HG03196 (cell line): ENCODE measurements around the gene FHL1.

Source experiments
- ATAC-seq: cut with Tn5 transposase; IDR thresholded peaks from one replicate; pipeline ENCODE4 v1.9.1; 2021; ENCODE audit not compliant: unreplicated experiment

Gene FHL1

DNA sequence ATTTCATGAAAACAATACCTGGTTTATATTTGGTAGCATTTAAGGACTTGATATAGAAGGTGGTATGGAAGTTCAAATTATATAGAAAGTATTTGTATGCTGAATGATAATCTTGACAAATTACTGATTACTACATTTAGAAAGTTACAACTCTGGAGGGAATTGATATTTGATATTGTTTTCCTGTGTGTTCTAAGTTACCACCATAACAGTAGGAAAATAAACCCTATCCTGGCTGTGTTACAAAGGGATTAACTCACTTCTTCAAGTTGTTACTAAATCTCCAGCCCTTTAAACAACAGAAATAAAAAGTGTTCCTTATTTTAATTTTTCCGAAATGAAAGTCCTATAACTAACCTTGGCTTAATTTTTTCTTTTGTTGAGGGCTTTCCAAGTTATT, 36.6 kb downstream of the FHL1 start:
- no peak for ATAC-seq

- ATAC-seq = no peak
Observed at GRCh38 chrX:136185401-136186022, 38.2 kb downstream of the FHL1 start.

GRCh38 chrX:136186023-136186413, 38.7 kb downstream of the FHL1 start:
- no peak for ATAC-seq

- ATAC-seq = no peak
Observed at GRCh38 chrX:136189222-136189621, 41.9 kb downstream of the FHL1 start.

DNA sequence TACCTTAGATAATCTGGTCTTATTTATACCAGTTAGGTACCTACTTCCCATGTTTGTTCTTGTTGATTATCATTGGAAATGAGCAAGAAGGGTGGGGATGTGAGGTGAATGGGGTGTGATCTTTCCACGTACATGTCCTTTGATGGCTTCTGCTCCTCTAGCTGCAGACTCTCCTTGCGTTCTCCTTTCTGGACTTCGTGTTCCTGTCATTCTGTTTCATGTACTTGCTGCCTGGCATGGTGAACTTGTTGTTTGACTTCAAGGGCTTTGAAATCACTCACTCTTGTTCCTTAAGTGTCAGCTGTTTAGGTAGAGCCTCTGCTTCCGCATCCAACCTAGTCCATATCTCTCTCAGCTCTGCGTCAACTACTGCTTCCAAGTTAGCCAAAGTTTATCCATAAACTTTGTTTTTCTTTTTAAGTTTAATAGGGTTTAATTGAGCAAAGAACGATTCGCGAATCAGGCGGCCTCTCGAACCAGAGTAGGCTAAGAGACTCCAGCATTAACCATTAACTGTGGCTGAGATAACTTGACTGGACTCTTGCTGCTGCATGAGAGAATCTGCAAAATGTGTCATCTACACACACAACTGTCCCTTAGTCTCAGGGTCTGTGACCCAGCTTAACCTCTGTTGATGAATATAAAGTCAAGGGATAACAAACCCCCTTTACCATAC, 42.8 kb downstream of the FHL1 start:
- no peak for ATAC-seq

DNA sequence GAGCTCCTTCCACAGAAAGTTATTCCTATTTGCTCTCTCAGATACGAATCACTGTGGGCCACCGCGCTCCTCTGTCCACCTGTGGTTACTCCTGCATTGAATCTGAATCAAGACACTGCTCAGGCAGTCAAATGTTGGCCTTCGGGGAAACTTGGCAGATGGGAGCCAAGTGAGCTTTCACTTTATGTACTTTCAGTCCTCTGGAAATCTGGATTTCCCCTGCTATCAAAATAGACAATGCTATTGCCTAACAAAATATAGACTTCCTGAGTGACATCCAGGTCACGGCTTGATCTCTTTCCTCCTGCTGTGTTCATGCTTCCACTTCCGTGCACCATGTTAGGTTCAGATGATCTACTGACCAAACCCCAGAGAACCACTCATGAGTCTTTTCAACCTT, 43.8 kb downstream of the FHL1 start:
- ATAC-seq = no peak

DNA sequence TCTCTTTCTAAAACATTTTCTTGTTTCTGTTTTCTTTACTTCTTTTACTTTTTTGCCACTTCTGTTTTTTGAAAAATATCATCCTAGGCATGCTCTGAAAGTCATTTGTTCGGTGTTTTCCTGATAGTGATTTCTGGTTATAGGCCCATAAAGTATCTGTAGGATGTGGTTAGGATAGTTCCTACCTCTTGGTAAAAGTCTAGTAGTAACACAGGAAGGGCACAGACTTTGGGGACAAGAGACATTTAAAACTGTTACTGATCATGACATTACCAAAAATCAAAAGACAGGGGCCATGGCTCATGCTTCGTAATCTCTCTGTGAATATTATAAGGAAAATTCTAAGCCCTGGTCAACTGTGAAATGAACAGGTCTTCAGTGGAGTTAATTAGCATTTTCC, 44.8 kb downstream of the FHL1 start:
- no peak for ATAC-seq

DNA sequence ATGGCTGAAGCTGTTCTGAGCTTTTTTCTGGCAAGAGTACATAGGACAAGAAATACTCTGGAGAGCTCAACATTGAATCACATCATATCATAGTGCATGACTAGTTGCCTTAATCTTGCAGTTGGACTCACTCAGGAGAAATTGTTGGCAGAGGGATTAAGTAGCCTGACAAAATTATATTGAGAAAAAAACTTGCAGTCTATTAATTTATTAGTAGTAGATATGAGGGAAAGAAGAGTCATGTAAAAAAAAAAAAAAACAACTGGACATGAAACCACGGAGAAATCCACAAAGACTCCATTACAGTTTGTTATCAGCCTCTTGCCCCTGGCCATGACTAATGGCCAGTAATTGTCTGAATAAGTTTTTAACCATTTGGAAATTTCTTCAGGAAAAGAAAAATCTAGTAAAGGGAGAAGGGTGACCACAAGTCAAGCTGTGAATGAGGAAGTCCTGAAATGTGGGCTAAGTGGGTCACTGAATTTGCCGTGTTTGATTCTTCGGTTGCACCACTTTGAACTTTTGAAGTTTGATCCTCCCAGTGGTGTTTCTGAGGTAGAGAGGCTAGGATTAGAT, 45.6 kb downstream of the FHL1 start:
- no peak for ATAC-seq

DNA sequence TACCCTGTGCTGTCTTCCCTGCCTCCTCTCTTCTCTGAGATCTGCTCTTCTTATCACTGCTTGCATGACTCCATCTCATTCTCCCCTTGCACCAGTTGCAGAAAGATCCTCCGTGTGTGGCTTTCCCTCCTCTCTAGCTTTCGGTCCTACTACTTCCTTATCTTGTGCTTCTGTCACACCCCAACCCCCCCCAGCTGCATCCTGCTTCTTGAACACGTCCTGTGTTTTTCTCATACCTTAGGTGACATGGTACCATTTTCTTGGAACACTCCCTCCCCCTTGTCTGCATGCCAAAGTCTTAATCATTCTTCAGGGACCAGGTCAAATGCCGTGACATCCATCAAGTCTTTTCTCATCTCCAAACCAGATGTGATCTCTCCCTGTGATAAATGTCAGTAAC, 46.4 kb downstream of the FHL1 start:
- ATAC-seq = no peak

DNA sequence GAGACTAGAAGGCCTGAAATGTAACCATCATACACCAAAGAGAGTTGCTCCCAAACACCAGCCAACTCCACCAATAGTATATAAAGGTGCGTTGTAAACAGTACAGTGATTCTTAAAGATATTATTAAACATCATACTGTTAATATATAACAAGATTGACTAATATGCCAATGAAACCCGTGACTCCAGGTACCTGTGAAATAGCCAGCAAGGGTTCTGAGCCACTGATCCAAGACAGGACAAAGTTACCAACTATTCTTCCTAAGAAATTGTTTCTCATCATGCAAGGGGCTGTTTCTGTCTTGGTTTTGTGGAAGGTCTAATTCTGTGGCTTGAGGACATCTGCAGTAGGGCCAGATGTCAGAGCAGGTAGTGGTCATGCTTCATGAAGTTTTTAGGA, 47.2 kb downstream of the FHL1 start:
- ATAC-seq = no peak

GRCh38 chrX:136195247-136195646, 47.9 kb downstream of the FHL1 start:
- no peak for ATAC-seq

- ATAC-seq = no peak
Observed at GRCh38 chrX:136196691-136197155, 49.4 kb downstream of the FHL1 start.

GRCh38 chrX:136198010-136198409, 50.7 kb downstream of the FHL1 start:
- ATAC-seq = no peak

DNA sequence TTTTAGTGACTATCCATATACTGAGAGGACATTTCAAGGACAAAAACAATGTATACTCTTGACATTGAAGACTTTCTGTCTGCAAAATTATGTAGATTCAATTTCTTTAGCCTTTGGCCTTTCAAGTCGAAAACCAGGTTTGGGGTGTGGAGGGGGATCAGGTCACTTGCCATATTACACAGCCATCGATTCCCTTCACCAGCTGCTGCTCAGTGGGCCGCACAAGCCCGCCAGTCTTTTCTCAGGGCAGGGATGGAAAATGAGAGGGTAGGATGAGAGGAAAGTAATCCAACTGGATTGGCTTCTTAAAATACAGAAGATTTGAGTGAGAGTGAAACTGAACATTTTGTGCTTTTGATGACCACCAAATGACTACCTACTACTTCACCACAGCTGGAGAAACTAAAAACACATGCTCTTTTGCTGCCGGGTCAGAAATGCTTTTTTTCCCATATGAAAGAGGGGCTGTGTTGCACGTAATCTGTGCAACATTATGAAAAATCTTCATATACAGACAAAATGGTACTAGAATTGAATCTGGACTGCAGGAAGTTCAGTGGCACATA, 51.4 kb downstream of the FHL1 start:
- ATAC-seq = no peak

GRCh38 chrX:136199365-136199764, 52.0 kb downstream of the FHL1 start:
- ATAC-seq = no peak

GRCh38 chrX:136200466-136200865, 53.1 kb downstream of the FHL1 start:
- no peak for ATAC-seq

DNA sequence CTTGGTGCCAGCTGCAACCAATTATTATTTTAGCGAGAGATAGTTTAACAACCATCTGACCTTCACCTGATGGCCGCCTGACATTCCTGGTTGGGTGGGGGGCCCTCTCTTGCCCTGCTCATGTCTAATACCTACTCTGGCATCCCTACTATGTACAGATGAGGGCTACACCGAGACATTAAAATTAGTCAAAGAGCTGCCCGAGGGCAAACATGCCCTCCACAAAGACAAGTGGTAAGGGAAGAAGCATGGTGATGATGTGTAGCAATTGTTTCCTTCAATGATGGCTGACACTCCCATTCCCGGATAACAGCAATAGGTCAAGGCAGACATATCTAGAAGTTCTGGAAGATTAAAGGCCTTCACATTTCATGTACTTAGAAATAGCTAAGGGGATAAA, 54.3 kb downstream of the FHL1 start:
- ATAC-seq = no peak

DNA sequence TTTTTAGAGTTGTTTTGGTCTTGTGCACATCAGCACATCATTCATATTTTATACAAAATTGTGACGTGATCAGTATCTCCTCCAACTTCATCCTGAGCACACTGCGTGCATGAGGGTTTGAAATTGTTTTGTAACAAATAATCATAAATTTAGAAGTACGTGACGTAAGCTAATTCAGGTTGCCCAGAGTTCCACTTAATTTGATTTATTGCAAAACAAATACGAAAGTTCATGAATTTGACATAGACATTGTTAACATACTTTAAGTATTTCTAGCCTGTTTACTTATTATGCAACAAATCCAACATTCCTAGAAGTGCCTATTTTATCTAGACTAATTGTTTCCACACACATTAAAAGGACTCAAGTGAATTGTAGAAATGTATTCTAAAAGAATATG, 55.6 kb downstream of the FHL1 start:
- ATAC-seq = no peak

DNA sequence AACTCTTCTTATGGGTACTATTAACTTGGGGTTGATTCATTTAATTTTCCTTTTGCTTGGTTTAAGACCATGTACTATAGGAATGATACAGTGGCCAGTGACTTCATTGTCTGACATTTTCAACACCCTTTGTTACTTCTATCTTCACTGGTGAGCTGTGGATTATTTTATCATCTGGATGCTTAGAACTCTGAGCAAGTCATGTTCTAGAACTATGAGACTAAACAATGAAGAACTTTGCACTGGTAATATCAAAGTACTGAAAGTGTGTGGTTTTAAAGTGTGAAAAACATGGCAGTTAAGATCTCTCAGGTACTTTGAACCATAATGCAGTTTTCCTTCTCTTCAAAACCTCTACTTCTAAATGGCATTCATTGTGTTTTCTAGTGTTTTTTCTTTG, 56.1 kb downstream of the FHL1 start:
- ATAC-seq = no peak

DNA sequence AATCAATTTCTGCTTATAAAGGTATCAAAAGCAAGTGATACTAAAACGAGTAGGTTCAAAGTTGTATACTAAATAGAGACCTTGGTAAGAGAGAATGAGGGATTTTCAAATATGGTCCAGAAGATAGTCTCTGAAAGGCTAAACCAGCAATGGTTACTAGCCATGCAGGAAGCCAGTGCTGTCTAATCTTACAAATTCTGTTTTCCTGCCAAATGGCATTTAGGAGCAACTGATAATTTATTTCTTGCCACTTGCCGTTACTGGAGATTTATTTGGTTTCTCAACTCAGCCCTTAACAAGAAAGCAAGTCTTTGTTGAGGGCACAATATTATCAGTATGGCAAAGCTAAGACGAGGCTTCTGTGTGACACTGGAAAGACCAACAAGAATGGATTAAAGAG, 56.6 kb downstream of the FHL1 start:
- no peak for ATAC-seq

GRCh38 chrX:136204571-136204970, 57.2 kb downstream of the FHL1 start:
- no peak for ATAC-seq

DNA sequence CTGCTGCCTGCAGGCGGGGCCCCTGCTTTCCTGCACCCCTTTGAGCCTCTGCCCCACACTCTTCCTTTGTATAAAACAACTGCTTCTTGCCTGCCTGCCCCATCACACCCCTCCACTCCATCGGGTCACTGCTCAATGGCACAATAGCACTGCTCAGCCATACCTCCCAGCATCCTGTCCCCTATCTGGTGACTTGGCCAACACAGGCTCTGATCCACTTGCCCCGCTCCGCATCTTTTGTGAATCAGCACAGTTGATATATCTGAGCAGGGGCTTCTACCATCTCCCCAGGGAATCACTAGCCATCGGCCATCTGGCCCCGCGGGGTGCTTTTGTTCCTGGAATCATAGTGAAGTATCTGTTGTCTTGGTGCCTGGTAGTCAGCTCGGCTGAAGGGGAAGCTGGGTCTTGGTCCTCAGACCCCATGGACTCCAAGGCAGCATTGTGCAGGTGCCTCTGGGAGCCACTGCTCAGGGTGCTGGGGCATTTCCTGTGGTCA, 58.6 kb downstream of the FHL1 start:
- no peak for ATAC-seq
